Measurements from ENCODE around the gene PGA4.
"Not testable (repeated sequence)": the region's sequence is repeated elsewhere in the genome, so short reads cannot be mapped to it uniquely, and the experiment has no call there.

GRCh38 chr11:61222692-61223091 is 545 bp downstream of the PGA4 start:
- TF ChIP-seq FOXM1 (IDR thresholded peaks at IDR 0.05; ENCODE audit: low read depth); EP300 (IDR thresholded peaks at IDR 0.05; ENCODE audit: borderline replicate concordance in 1 of 2, low read depth in 1 of 2, low read length in 1 of 2); POLR2AphosphoS5 (IDR thresholded peaks at IDR 0.05; ENCODE audit: low read depth, low read length); REST (IDR thresholded peaks at IDR 0.05; ENCODE audit: low read depth, low read length); PBX3 (IDR thresholded peaks at IDR 0.05): not testable (repeated sequence)
